Measurements from ENCODE around the gene NEK10. TPM values are rescaled to one million over a fixed set of nuclear protein-coding genes. Genes with fewer than 3 reads are reported as not detected.
A peak's percentile ranks its signal among the peaks of the same experiment; 100 is the strongest.

Gene NEK10
- total RNA-seq, 4 donors from 2014 or later: 0.29 to 12.4 (median 0.61) TPM

- no peak overlapping the region for H3K4me3 ChIP-seq
- TF ChIP-seq CTCF (IDR thresholded peaks at IDR 0.05) (no peak), POLR2A (IDR thresholded peaks at IDR 0.05) (no peak)
- intact Hi-C loops (cut with DNase I): no loop called here
- no peak overlapping the region for H3K27ac ChIP-seq
- DNase-seq: no peak
- H3K9me3 ChIP-seq: no peaks in the 10 kb centered on the region
- H3K27me3 ChIP-seq: no peaks in the 10 kb centered on the region
- WGBS, 2 donors: 82 to 88% methylated on average over 4 of the region's 4 CpGs
- no peaks in the 10 kb centered on the region for H3K36me3 ChIP-seq
- H3K4me1 ChIP-seq: no peaks in the 10 kb centered on the region
These were observed 194.7 kb downstream of the NEK10 start for GRCh38 chr3:27174530-27174929.

- no peak overlapping the region for H3K4me3 ChIP-seq
- no peak for TF ChIP-seq POLR2A (IDR thresholded peaks at IDR 0.05)
- TF ChIP-seq CTCF (IDR thresholded peaks at IDR 0.05): no peak
- WGBS, 2 donors: 56 to 74% methylated on average over 2 of the region's 2 CpGs
- intact Hi-C loops (cut with DNase I): no loop called here
- no peaks in the 10 kb centered on the region for H3K27me3 ChIP-seq
- H3K9me3 ChIP-seq: no peaks in the 10 kb centered on the region
- no peak overlapping the region for H3K27ac ChIP-seq
- peaks cover 0 to under 1% (median 0%) of the 10 kb centered on the region in 3 donors for H3K4me1 ChIP-seq
- DNase-seq: no peak
- H3K36me3 ChIP-seq: no peaks in the 10 kb centered on the region
These were observed 198.1 kb downstream of the NEK10 start for GRCh38 chr3:27171113-27171512.

GRCh38 chr3:27166888-27167287 lies 202.3 kb downstream of the NEK10 start:
- no peaks in the 10 kb centered on the region for H3K27me3 ChIP-seq
- no peak for DNase-seq
- peaks cover 0 to 4% (median 0%) of the 10 kb centered on the region in 3 donors for H3K4me1 ChIP-seq
- H3K36me3 ChIP-seq: no peaks in the 10 kb centered on the region
- H3K4me3 ChIP-seq: no peak overlapping the region
- intact Hi-C loops (cut with DNase I): no loop called here
- H3K9me3 ChIP-seq: no peaks in the 10 kb centered on the region
- TF ChIP-seq CTCF (IDR thresholded peaks at IDR 0.05): no peak
- TF ChIP-seq POLR2A (IDR thresholded peaks at IDR 0.05): no peak
- H3K27ac ChIP-seq: no peak overlapping the region
- 57 to 65% methylated on average over 3 of the region's 3 CpGs for WGBS, 2 donors

- Histone ChIP-seq H3K4me1 (peaks cover 0 to 4% (median 0%) of the 10 kb centered on the region in 3 donors), H3K9me3 (no peaks in the 10 kb centered on the region), H3K4me3 (no peak overlapping the region), H3K27ac (peak overlapping the region in 2 of 4 donors; percentile 44 to 56), H3K27me3 (no peaks in the 10 kb centered on the region), H3K36me3 (no peaks in the 10 kb centered on the region)
- intact Hi-C loops (cut with DNase I): no loop called here
- no peak for TF ChIP-seq CTCF (IDR thresholded peaks at IDR 0.05)
- no peak for TF ChIP-seq POLR2A (IDR thresholded peaks at IDR 0.05)
- WGBS, 2 donors: 48 to 83% methylated on average over 2 of the region's 2 CpGs
- no peak for DNase-seq
These were observed 203.9 kb downstream of the NEK10 start for GRCh38 chr3:27165321-27165721.

- 71 to 73% methylated on average over 2 of the region's 2 CpGs for WGBS, 2 donors
These were observed 208.3 kb downstream of the NEK10 start for GRCh38 chr3:27160779-27161287.

GRCh38 chr3:27160146-27160545 lies 209.0 kb downstream of the NEK10 start:
- Histone ChIP-seq H3K4me1 (no peaks in the 10 kb centered on the region), H3K27me3 (no peaks in the 10 kb centered on the region), H3K9me3 (no peaks in the 10 kb centered on the region), H3K36me3 (no peaks in the 10 kb centered on the region), H3K27ac (no peak overlapping the region), H3K4me3 (no peak overlapping the region)
- intact Hi-C loops (cut with DNase I): no loop called here
- DNase-seq: no peak
- 87 to 91% methylated on average over 3 of the region's 3 CpGs for WGBS, 2 donors
- TF ChIP-seq POLR2A (IDR thresholded peaks at IDR 0.05): no peak
- no peak for TF ChIP-seq CTCF (IDR thresholded peaks at IDR 0.05)

More at GRCh38 chr3:27160779-27161287, 208.3 kb downstream of the NEK10 start:
- Histone ChIP-seq H3K4me3 (no peak overlapping the region), H3K27me3 (no peaks in the 10 kb centered on the region), H3K36me3 (no peaks in the 10 kb centered on the region), H3K9me3 (no peaks in the 10 kb centered on the region), H3K4me1 (peaks cover 0 to under 1% (median 0%) of the 10 kb centered on the region in 3 donors), H3K27ac (no peak overlapping the region)
- TF ChIP-seq POLR2A (IDR thresholded peaks at IDR 0.05): no peak
- intact Hi-C loops (cut with DNase I): no loop called here
- DNase-seq: no peak
